GM18870 (cell line): ENCODE results near the gene COMMD1.
"Not testable (repeated sequence)": the region's sequence is repeated elsewhere in the genome, so short reads cannot be mapped to it uniquely, and the experiment has no call there.

Experiments
- ATAC-seq: cut with Tn5 transposase; IDR thresholded peaks from one replicate; pipeline ENCODE4 v1.9.1; 2021; ENCODE audit warnings: moderate library complexity; ENCODE audit not compliant: unreplicated experiment

The COMMD1 gene

DNA sequence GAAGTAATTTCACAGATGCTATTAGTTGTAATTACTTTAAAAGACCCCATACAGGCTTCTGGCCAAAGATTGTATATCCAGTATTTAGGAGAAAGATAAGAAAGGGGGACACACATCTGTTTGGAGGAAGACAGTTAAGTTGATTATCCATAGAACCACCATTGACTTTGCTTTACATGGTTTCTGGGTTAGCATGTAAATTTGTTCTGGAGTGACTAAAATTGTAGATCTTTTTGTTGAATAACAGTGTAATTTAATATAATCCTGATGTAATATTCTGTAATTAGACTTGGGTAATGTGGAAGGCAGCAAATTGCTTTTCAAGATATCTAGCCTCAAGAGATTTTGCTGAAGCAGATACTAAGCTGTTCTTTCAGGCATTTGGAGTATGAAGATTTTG, 17.2 kb downstream of the COMMD1 start:
- no peak for ATAC-seq

- ATAC-seq = no peak
These were observed 19.6 kb downstream of the COMMD1 start for GRCh38 chr2:61924895-61925663.

- no peak for ATAC-seq
These were observed 21.3 kb downstream of the COMMD1 start for GRCh38 chr2:61926531-61927477.

GRCh38 chr2:61928826-61929461, 23.5 kb downstream of the COMMD1 start:
- no peak for ATAC-seq

GRCh38 chr2:61937098-61937497, 31.6 kb downstream of the COMMD1 start:
- no peak for ATAC-seq

DNA sequence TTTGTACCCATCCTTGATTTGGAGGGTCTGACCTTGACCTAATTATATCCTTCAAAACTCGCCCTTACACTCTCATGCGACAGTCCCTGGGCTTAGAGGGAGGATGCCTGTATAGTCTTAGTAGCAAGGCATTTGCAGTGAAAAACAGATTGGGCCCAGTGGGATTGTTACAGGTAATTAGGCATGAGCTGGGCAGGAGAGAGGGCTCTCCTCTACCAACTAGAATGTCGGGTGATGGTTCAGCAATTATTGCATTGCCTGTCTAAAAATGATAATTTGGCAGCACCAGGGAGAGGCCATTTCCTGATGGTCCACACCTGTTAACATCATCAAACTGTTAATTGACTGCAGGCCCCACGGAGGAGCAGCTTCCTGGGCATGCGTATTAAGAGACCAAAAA, 32.4 kb downstream of the COMMD1 start:
- ATAC-seq = no peak

GRCh38 chr2:61938511-61938910, 33.0 kb downstream of the COMMD1 start:
- no peak for ATAC-seq

- ATAC-seq = no peak
These were observed 37.8 kb downstream of the COMMD1 start for GRCh38 chr2:61943251-61943650.

GRCh38 chr2:61946666-61947065, 41.2 kb downstream of the COMMD1 start:
- no peak for ATAC-seq

- no peak for ATAC-seq
These were observed 43.4 kb downstream of the COMMD1 start for GRCh38 chr2:61948661-61949457.

DNA sequence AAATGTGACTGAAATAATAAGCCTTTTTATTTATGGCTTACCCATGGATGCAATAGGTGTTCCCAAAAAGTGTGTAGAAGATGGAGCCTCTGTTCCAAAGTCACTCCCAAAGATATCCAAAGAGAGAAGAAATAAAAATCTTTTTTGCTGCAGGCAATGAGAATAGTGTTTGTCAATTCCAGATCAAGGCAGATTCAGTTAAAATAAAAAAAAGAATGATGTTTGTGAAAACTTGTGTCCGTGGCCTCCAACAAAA, 43.9 kb downstream of the COMMD1 start:
- ATAC-seq = no peak

- ATAC-seq = no peak
These were observed 44.5 kb downstream of the COMMD1 start for GRCh38 chr2:61949714-61950560.

DNA sequence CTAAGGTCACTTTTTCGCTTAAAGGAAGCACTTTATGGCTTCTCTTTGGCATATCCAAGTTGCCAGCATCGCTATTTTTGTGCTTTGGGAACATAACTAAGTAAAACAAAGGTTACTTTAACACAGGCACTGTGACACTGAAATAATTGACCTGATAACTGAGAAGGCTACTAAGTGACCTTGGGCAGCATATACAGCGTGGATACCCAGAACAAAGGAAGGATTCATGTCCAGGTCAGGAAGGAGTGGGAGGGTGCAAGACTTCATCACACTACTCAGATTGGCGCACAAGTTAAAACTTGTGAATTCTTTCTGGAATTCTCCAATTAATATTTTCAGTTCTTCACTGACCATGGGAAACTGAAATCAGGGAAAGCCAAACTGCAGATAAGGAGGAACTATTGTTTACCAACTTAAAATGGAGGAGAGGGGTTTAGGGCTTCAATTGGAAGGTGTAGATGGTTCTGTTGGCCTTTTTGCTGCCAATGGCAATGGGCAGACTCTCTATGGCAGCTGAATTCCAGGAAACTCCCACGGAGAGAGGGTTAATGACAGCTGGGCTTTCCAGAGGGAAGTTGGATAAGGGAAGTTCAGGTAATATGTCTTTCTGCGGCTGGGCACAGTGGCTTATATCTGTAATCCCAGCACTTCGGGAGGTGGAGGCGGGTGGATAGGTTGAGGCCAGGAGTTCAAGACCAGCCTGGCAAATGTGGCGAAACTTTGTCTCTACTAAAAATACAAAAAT, 45.3 kb downstream of the COMMD1 start:
- ATAC-seq = no peak

DNA sequence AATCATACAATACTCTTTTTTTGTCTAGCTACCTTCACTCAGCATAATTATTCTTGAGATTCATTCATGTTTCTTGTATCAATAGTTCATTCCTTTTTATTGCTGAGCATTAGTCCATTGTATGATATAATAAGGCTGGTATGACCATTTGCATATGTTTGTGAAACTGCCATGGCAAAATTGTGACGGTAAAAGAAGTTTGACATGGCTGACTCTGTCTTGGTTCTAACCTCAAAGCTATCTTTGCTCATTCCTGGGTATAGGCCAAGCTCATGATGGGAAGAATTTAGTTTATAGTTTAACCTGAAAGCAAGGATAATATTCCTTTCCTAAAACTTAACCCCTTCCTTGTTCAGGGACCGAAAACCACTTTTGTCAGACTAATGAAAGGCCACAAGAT, 46.4 kb downstream of the COMMD1 start:
- ATAC-seq = no peak

GRCh38 chr2:61952288-61952687, 46.8 kb downstream of the COMMD1 start:
- ATAC-seq = no peak

DNA sequence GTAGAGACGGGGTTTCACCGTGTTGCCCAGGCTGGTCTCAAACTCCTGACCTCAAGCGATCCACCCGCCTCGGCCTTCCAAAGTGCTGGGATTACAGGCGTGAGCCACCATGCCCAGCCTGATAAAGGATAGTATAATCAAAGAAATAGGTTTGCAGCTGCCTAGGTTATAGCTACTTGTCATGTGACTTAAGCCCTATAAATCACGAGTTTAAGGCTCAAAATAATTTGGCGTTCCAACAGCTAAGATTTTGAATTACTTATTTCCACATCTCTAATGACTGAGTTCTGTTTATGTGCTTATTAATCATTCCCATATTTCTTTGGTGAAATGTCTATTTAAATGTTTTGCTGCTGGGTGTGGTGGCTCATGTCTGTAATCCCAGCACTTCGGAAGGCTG, 49.4 kb downstream of the COMMD1 start:
- ATAC-seq = not testable (repeated sequence)

- no peak for ATAC-seq
These were observed 54.2 kb downstream of the COMMD1 start for GRCh38 chr2:61959381-61960293.

GRCh38 chr2:61961231-61961901, 55.9 kb downstream of the COMMD1 start:
- ATAC-seq = no peak
